Testis (tissue), 3 donors: ENCODE measurements around the gene SMIM7. TPM values are rescaled to one million over a fixed set of nuclear protein-coding genes. Genes with fewer than 3 reads are reported as not detected.
A peak's percentile ranks its signal among the peaks of the same experiment; 100 is the strongest.

Experiments
- DNase-seq: peaks from one replicate; pipeline ENCODE4 v3.0.0-alpha.2; 2019
- H3K27ac ChIP-seq, 2 donors: fragments of 200-600 bp; sonication (generic); one replicate each; pipeline ENCODE4 v1.5.1; 2019
- H3K27me3 ChIP-seq: fragments of 200-600 bp; sonication (generic); one replicate; pipeline ENCODE4 v1.5.1; 2019
- H3K36me3 ChIP-seq: fragments of 200-600 bp; sonication (generic); one replicate; pipeline ENCODE4 v1.5.1; 2017; ENCODE audit warnings: low read depth; ENCODE audit errors: missing control alignments
- H3K4me1 ChIP-seq: fragments of 200-600 bp; sonication (generic); one replicate; pipeline ENCODE4 v1.5.1; 2019
- H3K4me3 ChIP-seq, 2 donors: fragments of 200-600 bp; sonication (generic); one replicate each; pipeline ENCODE4 v1.5.1; 2017 to 2019
- H3K9me3 ChIP-seq: fragments of 200-600 bp; sonication (generic); one replicate; pipeline ENCODE4 v1.5.1; 2017
- POLR2A ChIP-seq: fragments of 450-650 bp; IDR thresholded peaks from one replicate; pipeline ENCODE4 v1.6.1; 2017; ENCODE audit warnings: antibody characterized with exemption, mild to moderate bottlenecking, moderate library complexity
- WGBS, 2 donors: methylation state at CpG; one replicate each; pipeline ENCODE4 v1.1.5; 2018; 5-methylcytosine and 5-hydroxymethylcytosine counted together
- intact Hi-C: fragments of 100-400 bp; cut with DNase I; formaldehyde crosslinking; loops from one replicate; pipeline ENCODE4 v1.15.1; 2023; ENCODE audit warnings: low total_unique reads
- polyA plus RNA-seq: library from polyadenylated mRNA; stranded (reverse); fragments of 350-450 nt; fragmentation: Illumina TruSeq; extraction: RNeasy Lipid Tissue Mini Kit (QIAGEN cat#74804); gene quantifications from one replicate; pipeline ENCODE4 v1.2.3, GENCODE V29; 2014; ENCODE audit warnings: low read depth, low replicate concordance; ENCODE audit not compliant: insufficient read depth
- total RNA-seq, 2 donors: library from RNA; depleted of rRNA; stranded (reverse); fragments of >200 nt; gene quantifications; one replicate each; pipeline ENCODE4 v1.2.3, GENCODE V29; 2016
- TF ChIP-seq, protein P1 (sequence below), 3 experiments: fragments of 450-650 bp in 2 of 3; fragments of 200-600 bp in 1 of 3; sonication (generic) in 1 of 3; IDR thresholded peaks; one replicate each; pipeline ENCODE4 v1.5.1; 2016 to 2019; ENCODE audit warnings: antibody characterized with exemption in 3 of 3, mild to moderate bottlenecking in 2 of 3, moderate library complexity in 1 of 3

SMIM7 gene
- total and polyA plus RNA-seq, 3 donors from 2014 or later, result 105 to 119 (median 115) TPM

DNA sequence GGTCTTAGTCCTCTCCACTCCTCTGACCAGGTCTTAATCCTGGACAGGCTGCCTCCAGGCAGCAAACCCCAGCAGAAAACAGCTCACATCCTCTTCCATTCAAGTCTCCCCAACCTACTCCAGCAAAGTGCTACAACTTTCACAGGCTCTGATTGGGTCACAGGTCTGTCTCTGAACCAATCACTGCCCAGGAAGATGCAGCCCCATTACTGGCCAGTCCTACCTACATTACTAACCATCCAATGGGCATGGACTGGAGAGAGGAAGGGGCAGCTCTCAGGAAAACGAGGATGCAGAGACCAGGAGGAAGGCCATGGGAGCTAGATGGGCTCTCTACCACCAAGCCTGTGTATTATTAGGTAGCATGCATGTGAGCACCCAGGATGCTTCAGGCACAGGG is 44.1 kb downstream of the SMIM7 start:
- Histone ChIP-seq H3K9me3 (no peaks in the 10 kb centered on the region), H3K36me3 (no peaks in the 10 kb centered on the region), H3K27ac (no peak overlapping the region), H3K4me1 (peaks cover 45% of the 10 kb centered on the region), H3K27me3 (no peaks in the 10 kb centered on the region), H3K4me3 (no peak overlapping the region)
- no peak for DNase-seq
- intact Hi-C loops, result no loop called here
- 44 to 73% methylated on average over 1 of the region's 1 CpG for WGBS, 2 donors
- TF ChIP-seq POLR2A, result no peak
- TF ChIP-seq, protein P1, sequence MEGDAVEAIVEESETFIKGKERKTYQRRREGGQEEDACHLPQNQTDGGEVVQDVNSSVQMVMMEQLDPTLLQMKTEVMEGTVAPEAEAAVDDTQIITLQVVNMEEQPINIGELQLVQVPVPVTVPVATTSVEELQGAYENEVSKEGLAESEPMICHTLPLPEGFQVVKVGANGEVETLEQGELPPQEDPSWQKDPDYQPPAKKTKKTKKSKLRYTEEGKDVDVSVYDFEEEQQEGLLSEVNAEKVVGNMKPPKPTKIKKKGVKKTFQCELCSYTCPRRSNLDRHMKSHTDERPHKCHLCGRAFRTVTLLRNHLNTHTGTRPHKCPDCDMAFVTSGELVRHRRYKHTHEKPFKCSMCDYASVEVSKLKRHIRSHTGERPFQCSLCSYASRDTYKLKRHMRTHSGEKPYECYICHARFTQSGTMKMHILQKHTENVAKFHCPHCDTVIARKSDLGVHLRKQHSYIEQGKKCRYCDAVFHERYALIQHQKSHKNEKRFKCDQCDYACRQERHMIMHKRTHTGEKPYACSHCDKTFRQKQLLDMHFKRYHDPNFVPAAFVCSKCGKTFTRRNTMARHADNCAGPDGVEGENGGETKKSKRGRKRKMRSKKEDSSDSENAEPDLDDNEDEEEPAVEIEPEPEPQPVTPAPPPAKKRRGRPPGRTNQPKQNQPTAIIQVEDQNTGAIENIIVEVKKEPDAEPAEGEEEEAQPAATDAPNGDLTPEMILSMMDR (IDR thresholded peaks at IDR 0.05), result no peak

DNA sequence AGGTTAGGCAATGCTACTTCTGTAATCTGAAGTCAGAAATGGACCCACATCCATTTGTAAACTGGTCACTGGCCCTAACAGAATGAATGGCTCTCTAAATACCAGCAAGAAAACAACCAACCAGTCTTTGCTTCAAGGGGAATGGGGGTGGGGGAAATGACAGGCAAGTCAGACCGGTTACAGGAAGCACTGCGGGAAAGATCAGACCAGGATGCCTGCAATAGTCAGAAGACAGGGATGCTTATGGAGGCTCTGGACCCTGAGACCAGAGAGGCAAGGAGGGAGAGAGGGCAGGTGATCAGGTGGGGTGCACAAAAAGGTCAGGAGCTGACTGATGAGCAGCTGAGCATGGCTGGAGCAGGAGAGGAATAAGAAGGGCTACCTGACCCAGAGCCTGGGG is 45.0 kb downstream of the SMIM7 start:
- TF ChIP-seq POLR2A, result no peak
- TF ChIP-seq, protein P1 (IDR thresholded peaks at IDR 0.05), result no peak
- peaks cover 41% of the 10 kb centered on the region for H3K4me1 ChIP-seq
- no peak overlapping the region for H3K4me3 ChIP-seq
- H3K27me3 ChIP-seq, result no peaks in the 10 kb centered on the region
- H3K36me3 ChIP-seq, result no peaks in the 10 kb centered on the region
- DNase-seq, result no peak
- no peak overlapping the region for H3K27ac ChIP-seq
- 51 to 71% methylated on average over 2 of the region's 2 CpGs for WGBS, 2 donors
- intact Hi-C loops, result no loop called here
- no peaks in the 10 kb centered on the region for H3K9me3 ChIP-seq

DNA sequence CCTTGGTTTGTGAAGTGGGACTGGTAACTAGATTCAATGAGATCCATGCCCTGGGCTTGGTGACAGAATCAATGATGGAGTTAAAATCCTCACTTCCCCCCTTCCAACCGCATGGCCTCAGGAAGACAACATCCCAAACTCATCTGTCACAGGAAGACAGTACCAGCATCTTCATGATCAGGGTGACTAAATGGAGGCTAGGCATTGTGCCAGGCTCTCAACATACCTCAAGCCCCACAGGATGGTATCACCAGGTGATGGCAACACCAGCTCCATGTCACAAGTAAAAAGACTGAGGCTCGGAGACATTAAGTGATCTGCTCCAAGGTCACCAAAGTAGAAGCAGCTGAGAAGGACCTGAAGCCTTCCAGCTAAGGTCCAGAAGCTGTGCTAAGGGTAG is 46.1 kb downstream of the SMIM7 start:
- no peak for TF ChIP-seq POLR2A
- TF ChIP-seq, protein P1 (IDR thresholded peaks at IDR 0.05), result no peak
- no peak overlapping the region for H3K4me3 ChIP-seq
- no peaks in the 10 kb centered on the region for H3K27me3 ChIP-seq
- DNase-seq, result no peak
- H3K27ac ChIP-seq, result no peak overlapping the region
- H3K4me1 ChIP-seq, result peaks cover 30% of the 10 kb centered on the region
- no peaks in the 10 kb centered on the region for H3K9me3 ChIP-seq
- intact Hi-C loops, result no loop called here
- 70 to 71% methylated on average over 2 of the region's 2 CpGs for WGBS, 2 donors
- no peaks in the 10 kb centered on the region for H3K36me3 ChIP-seq

DNA sequence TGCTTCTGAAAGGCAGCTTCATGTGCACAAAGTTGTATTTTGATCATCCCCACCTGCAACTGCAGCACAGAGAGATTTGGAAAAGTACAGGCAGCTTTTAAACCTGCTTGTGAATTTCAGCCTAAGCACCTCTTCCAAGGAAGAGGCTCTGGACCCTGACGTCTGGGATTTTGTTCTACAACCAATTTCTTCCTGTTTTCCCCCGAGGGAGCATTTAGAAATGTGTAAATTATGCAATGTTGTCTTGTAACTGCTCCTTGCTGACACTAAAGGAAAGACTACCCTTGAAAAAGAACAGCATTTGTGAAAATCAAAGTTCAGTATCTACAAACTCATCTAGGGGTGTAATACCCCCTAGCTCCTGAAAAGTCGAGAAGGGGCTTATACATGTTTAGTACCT is 47.3 kb downstream of the SMIM7 start:
- DNase-seq, result no peak
- H3K36me3 ChIP-seq, result no peaks in the 10 kb centered on the region
- H3K9me3 ChIP-seq, result no peaks in the 10 kb centered on the region
- no peak for TF ChIP-seq POLR2A
- TF ChIP-seq, protein P1 (IDR thresholded peaks at IDR 0.05), result no peak
- H3K27me3 ChIP-seq, result no peaks in the 10 kb centered on the region
- peaks cover 33% of the 10 kb centered on the region for H3K4me1 ChIP-seq
- intact Hi-C loops, result no loop called here
- no peak overlapping the region for H3K4me3 ChIP-seq
- peak overlapping the region in 1 of 2 donors; percentile 33 for H3K27ac ChIP-seq
- 41 to 48% methylated on average over 3 of the region's 3 CpGs for WGBS, 2 donors

DNA sequence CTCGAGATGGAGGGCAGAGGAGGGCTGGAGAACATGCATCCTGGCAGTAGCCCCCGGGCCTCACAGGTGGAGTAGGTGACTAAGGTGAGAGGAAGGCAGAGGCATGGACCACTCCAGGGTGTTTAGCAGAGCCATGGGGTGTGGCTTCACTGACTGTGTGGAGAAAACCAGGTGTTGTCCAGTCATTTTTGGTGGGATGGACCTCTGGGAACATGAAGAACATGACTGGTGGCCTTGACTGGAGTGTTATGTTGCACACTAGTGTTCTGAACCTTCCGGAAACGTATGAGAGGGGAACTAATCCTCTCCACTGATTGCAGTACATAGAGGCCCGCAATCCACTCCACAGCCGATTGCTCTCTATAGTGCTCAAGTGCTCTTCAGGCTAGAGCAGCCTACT is 48.8 kb downstream of the SMIM7 start:
- H3K4me3 ChIP-seq, result no peak overlapping the region
- H3K27ac ChIP-seq, result peak overlapping the region in 1 of 2 donors; percentile 23
- no peaks in the 10 kb centered on the region for H3K27me3 ChIP-seq
- WGBS, 2 donors, result 81 to 96% methylated on average over 6 of the region's 6 CpGs
- no peaks in the 10 kb centered on the region for H3K36me3 ChIP-seq
- no peak for DNase-seq
- intact Hi-C loops, result no loop called here
- no peaks in the 10 kb centered on the region for H3K9me3 ChIP-seq
- no peak for TF ChIP-seq POLR2A
- TF ChIP-seq, protein P1 (IDR thresholded peaks at IDR 0.05), result no peak
- H3K4me1 ChIP-seq, result peaks cover 36% of the 10 kb centered on the region
